Uterus (tissue), 4 donors: ENCODE results near the gene HAUS2. TPM values are rescaled to one million over a fixed set of nuclear protein-coding genes. Genes with fewer than 3 reads are reported as not detected.

Experiments used
- DNase-seq, 2 donors: peaks; one replicate each; pipeline ENCODE4 v3.0.0-alpha.2; 2019 to 2020
- H3K27ac ChIP-seq, 2 donors: fragments of 200-600 bp; sonication (generic); 1 replicate in 1 of 2; 2 replicates in 1 of 2; pipeline ENCODE4 v1.5.1; 2016 to 2018
- H3K27me3 ChIP-seq, 2 donors: fragments of 200-600 bp; sonication (generic); one replicate each; pipeline ENCODE4 v1.5.1; 2018 to 2019; ENCODE audit warnings: control low read depth in 1 of 2
- H3K36me3 ChIP-seq, 2 donors: fragments of 200-600 bp; sonication (generic); one replicate each; pipeline ENCODE4 v1.5.1; 2019; ENCODE audit warnings: control low read depth in 1 of 2
- H3K4me1 ChIP-seq, 2 donors: fragments of 200-600 bp; sonication (generic); one replicate each; pipeline ENCODE4 v1.5.1; 2018 to 2019; ENCODE audit warnings: control low read depth in 1 of 2
- H3K4me3 ChIP-seq, 2 donors: fragments of 200-600 bp; sonication (generic); 1 replicate in 1 of 2; 2 replicates in 1 of 2; pipeline ENCODE4 v1.5.1; 2018 to 2019; ENCODE audit warnings: mild to moderate bottlenecking in 1 of 2
- H3K9me3 ChIP-seq, 2 donors: fragments of 200-600 bp; sonication (generic); one replicate each; pipeline ENCODE4 v1.5.1; 2019; ENCODE audit warnings: control low read depth in 1 of 2
- POLR2A ChIP-seq, 2 donors: fragments of 450-650 bp; IDR thresholded peaks; one replicate each; pipeline ENCODE4 v1.6.1; 2016; ENCODE audit warnings: antibody characterized with exemption in 2 of 2, mild to moderate bottlenecking in 1 of 2, moderate library complexity in 1 of 2
- intact Hi-C: fragments of 100-400 bp; cut with DNase I; formaldehyde crosslinking; loops from one replicate; pipeline ENCODE4 v1.15.1; 2023; ENCODE audit warnings: low total_unique reads
- total RNA-seq, 4 donors: library from RNA; depleted of rRNA in 3 of 4; stranded (reverse); fragments of >200 nt in 3 of 4; gene quantifications; one replicate each; pipeline versions ENCODE4 v1.1.0 to v1.2.4, GENCODE V29; 2014 to 2023
- TF ChIP-seq, protein P1 (sequence below), 4 experiments: fragments of 200-600 bp in 2 of 4; fragments of 450-650 bp in 2 of 4; sonication (generic) in 2 of 4; IDR thresholded peaks; one replicate each; pipeline ENCODE4 v1.5.1; 2016 to 2019; ENCODE audit warnings: antibody characterized with exemption in 4 of 4, mild to moderate bottlenecking in 2 of 4, moderate library complexity in 1 of 4
- donor health status: DM: yes; HTN: yes; CAD: no.

Gene HAUS2
- 10 to 100 TPM in 2 of 4 donors, 1 to 10 TPM in 2; 3.5 to 28.1 (median 14.6) TPM for total RNA-seq

GRCh38 chr15:42548249-42549031 is at the start of gene HAUS2, which contains the start of gene LRRC57:
HAUS2 (plus strand) TSS chr15:42548838; CDS start chr15:42548873, 35 bp downstream.
LRRC57 (minus strand) TSS chr15:42548793; CDS start chr15:42548434, 359 bp downstream.
- Histone ChIP-seq H3K27me3 (no peaks in the 10 kb centered on the region), H3K4me1 (peaks cover 0 to 7% of the 10 kb centered on the region in 2 donors), H3K27ac (peak within 1 kb of the TSS; percentile 91 to 92), H3K36me3 (no peaks in the 10 kb centered on the region), H3K9me3 (no peaks in the 10 kb centered on the region), H3K4me3 (peak within 1 kb of the TSS; percentile 71 to 77)
- DNase-seq: peak; percentile 83 to 86
- intact Hi-C loops: no loop called here
- TF ChIP-seq POLR2A (IDR thresholded peaks at IDR 0.05): peak; percentile 88 to 94
- TF ChIP-seq, protein P1, sequence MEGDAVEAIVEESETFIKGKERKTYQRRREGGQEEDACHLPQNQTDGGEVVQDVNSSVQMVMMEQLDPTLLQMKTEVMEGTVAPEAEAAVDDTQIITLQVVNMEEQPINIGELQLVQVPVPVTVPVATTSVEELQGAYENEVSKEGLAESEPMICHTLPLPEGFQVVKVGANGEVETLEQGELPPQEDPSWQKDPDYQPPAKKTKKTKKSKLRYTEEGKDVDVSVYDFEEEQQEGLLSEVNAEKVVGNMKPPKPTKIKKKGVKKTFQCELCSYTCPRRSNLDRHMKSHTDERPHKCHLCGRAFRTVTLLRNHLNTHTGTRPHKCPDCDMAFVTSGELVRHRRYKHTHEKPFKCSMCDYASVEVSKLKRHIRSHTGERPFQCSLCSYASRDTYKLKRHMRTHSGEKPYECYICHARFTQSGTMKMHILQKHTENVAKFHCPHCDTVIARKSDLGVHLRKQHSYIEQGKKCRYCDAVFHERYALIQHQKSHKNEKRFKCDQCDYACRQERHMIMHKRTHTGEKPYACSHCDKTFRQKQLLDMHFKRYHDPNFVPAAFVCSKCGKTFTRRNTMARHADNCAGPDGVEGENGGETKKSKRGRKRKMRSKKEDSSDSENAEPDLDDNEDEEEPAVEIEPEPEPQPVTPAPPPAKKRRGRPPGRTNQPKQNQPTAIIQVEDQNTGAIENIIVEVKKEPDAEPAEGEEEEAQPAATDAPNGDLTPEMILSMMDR (IDR thresholded peaks at IDR 0.05): peak in 2 of 4 experiments; percentile 3 to 24

DNA sequence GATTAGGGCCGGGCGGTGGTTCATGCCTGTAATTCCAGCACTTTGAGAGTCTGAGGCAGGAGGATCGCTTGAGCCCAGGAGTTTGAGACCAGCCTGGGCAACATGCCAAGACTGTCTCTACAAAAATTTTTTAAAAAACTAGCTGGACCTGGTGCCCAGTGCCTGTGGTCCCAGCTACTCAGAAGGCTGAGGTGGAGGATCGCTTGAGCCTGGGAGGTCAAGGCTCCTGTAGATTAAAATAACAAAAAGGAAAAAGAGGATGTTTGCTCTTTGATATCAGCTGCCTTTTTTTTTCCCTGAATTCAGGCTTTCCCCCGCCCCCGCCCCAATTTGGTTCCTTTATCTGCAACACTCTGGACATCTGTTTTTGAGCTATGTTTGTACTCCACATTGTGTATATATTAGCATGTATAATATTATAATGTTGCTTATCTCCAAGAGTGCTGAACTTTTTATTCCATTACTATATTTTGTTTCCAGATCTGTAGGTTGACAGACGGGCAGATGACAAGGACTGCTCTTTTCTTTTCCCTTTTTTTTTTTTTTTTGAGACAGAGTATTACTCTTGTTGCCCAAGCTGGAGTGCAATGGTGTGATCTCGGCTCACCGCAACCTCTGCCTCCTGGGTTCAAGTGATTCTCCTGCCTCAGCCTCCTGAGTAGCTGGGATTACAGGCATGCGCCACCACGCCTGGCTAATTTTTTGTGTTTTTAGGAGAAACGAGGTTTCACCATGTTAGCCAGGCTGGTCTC is 48.6 kb upstream of the HAUS2 start:
- H3K4me3 ChIP-seq: no peak overlapping the region
- no peaks in the 10 kb centered on the region for H3K36me3 ChIP-seq
- H3K9me3 ChIP-seq: no peaks in the 10 kb centered on the region
- H3K27me3 ChIP-seq: no peaks in the 10 kb centered on the region
- H3K4me1 ChIP-seq: peaks cover 12 to 14% of the 10 kb centered on the region in 2 donors
- TF ChIP-seq, protein P1 (IDR thresholded peaks at IDR 0.05): no peak
- TF ChIP-seq POLR2A (IDR thresholded peaks at IDR 0.05): no peak
- intact Hi-C loops: no loop called here
- peak overlapping the region; percentile 81 to 99 for H3K27ac ChIP-seq
- no peak for DNase-seq

DNA sequence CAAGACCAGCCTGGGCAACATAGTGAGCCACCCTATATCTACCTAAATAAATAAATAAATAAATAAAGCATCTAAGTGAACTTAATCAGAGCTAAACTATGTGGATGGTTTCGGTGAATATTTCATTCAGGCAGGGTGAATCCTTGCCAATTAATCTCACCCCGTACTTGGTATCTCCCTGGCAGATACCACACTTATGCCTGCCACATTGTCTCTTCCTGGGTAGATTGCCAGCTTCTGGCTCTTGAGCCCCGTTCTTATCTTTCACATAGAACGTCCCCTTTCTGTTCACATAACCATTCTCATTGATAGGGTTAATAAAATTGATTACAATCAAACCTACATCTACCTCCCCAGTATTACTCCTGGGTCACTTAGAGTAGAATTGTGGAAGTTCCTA is 46.2 kb upstream of the HAUS2 start:
- intact Hi-C loops: no loop called here
- no peak for DNase-seq
- TF ChIP-seq POLR2A (IDR thresholded peaks at IDR 0.05): no peak
- TF ChIP-seq, protein P1 (IDR thresholded peaks at IDR 0.05): no peak
- peak overlapping the region; percentile 51 to 99 for H3K27ac ChIP-seq
- no peak overlapping the region for H3K4me3 ChIP-seq
- H3K9me3 ChIP-seq: no peaks in the 10 kb centered on the region
- H3K27me3 ChIP-seq: no peaks in the 10 kb centered on the region
- no peaks in the 10 kb centered on the region for H3K36me3 ChIP-seq
- peaks cover 17% of the 10 kb centered on the region in 2 donors for H3K4me1 ChIP-seq

DNA sequence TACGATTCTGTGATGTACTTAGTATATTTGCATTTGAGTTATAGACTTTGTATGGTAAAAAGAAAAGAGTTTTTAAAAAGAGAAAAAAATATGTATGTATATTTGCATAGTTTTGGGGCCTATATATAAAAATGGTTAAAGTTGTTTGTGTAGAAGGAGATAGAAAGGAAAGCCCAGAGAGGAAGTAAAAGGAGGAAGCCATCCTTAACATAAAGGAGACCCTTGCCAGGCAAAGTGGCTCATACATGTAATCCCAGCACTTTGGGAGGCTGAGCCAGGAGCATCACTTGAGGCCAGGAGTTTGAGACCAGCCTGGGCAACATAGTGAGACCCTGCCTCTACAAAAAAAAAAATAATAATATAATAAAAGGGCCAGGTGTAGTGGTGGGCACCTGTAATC is 44.8 kb upstream of the HAUS2 start:
- H3K36me3 ChIP-seq: no peaks in the 10 kb centered on the region
- intact Hi-C loops: no loop called here

More for the DNA sequence above, 44.8 kb upstream of the HAUS2 start:
- H3K27me3 ChIP-seq: no peaks in the 10 kb centered on the region
- H3K4me3 ChIP-seq: no peak overlapping the region
- H3K9me3 ChIP-seq: no peaks in the 10 kb centered on the region
- TF ChIP-seq POLR2A (IDR thresholded peaks at IDR 0.05): no peak
- TF ChIP-seq, protein P1 (IDR thresholded peaks at IDR 0.05): no peak
- H3K4me1 ChIP-seq: peaks cover 17 to 18% of the 10 kb centered on the region in 2 donors
- peak overlapping the region; percentile 2 to 99 for H3K27ac ChIP-seq
- no peak for DNase-seq
